ENCODE results near the gene TMEM123.

The TMEM123 gene

GRCh38 chr11:102470251-102470650, 17.7 kb upstream of the TMEM123 start:
- DNase-seq, result no peak

- no peak for DNase-seq
Observed at GRCh38 chr11:102469196-102469821, 16.7 kb upstream of the TMEM123 start.

DNA sequence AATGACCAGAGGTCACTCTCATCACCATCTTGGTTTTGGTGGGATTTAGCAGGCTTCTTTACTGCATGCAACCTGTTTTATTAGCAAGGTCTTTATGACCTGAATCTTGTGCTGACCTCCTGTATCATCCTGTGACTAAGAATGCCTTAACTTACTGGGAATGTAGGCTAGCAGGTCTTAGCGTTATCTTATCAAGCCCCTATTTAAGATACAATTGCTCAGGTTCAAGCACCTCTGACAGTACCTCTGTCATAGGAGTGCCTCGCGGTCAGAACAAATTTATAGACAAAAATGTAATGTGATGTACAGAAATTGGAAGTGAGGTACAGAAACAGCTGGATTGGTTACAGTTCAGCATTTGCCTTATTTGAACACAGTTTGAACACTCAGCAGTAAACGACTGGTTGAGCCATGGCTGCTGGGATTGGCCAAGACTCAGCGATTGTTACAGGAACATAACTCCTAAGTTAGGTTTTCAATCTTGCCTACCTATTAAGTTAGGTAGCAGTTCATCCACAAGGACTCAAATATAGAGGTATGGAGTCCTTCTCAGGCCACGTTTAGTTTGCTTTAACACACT, 16.1 kb upstream of the TMEM123 start:
- DNase-seq, result no peak

GRCh38 chr11:102467853-102468580, 15.5 kb upstream of the TMEM123 start:
- no peak for DNase-seq

- no peak for DNase-seq
Observed at GRCh38 chr11:102467080-102467708, 14.6 kb upstream of the TMEM123 start.

DNA sequence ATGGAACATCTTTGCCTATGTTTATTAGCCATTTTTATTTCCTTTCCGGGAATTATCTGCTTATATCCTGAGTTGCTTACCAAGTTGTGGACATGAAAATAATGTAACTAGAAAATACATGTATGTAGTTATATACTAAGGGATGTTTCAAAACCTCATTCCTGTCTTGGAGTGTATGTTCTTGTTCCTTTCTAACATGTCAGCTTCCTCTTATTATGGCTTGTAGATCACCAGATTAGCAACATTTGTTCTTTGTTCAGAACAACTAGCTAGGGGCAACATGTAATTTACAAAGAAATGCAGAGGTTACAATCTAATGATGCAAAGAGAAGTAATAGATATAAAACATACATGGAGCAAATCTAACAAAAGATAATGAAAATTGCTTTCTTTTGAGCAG, 13.1 kb upstream of the TMEM123 start:
- DNase-seq, result no peak

DNA sequence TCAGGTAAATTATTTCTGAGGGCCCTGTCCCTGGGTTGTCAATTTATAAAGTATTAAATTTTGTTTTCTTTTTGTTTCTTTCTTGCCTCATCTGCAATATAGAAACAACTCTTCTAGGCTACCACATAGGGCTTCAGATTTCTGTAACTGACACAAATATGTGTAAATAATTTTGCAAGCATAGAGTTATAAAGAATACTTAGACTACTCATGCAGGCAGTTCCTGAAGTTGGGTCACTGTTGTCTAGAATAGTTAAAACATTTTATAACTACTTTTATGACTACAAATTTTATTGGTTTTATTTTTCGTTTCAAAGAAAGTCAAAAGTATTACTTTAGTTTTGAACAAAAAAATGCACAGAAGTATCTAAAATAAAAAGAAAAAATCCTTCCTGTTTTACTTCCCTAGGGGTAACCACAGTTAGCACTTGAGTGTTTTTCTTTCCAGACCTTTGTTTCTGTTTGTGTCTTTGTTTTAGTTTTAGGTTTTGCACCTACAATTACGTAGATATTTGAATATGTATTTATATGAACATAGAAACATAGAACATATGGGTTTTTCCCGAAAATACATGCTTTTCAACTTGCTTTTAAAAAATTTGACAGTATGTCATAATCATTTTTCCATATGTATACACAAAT, 12.4 kb upstream of the TMEM123 start:
- DNase-seq, result no peak

DNA sequence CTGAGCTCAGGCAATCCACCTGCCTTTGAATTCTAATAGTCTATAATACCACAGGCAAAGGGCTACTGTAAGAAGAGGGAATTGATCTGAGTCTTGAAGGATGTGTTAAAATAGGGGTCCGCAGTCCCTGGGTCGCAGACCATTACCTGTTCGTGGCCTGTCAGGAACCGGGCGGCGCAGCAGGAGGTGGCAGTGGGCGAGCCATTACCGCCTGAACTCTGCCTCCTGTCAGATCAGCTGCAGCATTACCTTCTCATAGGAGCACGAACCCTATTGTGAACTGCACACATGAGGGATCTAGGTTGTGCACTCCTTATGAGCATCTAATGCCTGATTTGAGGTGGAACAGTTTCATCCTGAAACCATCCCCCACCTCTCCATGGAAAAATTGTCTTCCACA, 11.5 kb upstream of the TMEM123 start:
- no peak for DNase-seq

DNA sequence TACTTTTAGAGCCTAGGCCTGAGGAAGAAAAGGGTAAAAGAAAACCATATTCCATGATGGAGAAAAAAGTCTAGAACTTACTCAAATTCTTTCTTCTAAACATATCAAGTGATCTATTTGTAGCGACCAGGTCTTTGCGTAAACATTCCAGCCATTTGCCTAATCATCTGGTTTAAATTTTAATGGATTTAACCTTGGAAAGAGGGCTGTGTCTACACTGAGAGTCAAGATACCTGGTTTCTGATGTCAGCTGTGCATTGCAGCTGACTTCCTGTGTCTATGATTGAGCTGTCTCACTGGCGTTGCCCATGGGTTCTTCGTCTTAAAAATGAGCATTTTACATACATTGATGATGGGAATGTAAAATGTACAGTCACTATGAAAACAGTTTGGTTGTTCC, 10.0 kb upstream of the TMEM123 start:
- no peak for DNase-seq

DNA sequence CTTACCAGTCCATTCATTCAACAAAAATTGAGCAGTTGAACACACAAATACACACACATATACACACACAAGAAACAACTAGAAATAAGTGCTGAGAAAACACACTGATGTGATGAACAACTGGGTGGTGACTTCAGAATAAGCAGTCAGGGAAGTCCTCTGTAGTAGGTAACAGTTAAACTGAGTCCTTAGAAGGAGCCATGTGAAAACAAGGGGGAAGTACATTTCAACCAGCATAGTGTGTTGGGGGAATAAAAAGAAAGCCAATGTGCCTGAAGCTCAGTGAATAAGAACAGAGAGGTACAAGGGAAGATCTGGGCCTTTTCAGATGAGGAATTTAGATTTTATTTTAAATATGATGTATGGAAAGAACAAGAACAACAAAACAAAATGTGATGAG, 6.8 kb upstream of the TMEM123 start:
- DNase-seq, result no peak

DNA sequence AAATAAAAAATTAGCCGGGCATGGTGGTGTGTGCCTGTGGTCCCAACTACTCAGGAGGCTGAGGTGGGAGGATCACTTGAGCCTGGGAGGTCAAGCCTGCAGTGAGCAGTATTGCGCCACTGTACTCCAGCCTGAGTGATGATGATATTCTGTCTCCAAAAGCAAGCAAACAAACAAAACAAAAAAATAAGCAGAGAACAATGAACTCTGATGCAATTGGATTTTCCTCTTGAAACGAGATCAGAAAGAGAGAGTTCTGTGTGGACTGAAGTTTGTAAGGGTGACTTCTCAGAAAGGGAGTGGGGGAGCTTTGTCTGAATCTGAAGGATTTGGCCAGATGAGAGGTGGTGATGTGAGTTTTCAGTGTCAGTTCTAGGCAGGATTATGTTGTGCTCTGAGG, 6.0 kb upstream of the TMEM123 start:
- no peak for DNase-seq

DNA sequence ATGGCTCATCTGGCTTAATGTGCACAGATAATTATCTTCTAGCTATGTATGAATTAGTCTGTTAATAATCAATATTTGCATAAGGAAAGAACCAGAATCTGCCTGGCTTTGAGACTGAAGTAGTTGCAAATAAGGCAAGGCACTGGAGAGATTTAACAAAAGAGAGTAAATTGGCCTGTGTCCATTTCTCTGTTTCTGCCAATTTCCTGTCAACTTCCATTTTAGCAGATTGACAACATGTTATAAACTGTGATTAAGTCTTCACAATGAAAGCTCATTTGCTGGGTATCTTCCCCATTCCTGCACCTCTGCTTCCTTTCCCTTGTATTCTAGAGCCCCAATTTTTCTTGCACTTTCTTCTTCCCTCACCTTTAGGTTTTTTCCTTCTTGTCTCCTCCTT, 5.3 kb upstream of the TMEM123 start:
- DNase-seq, result no peak

- no peak for DNase-seq
Observed at GRCh38 chr11:102457056-102457677, 4.6 kb upstream of the TMEM123 start.

GRCh38 chr11:102456381-102456780, 3.8 kb upstream of the TMEM123 start:
- no peak for DNase-seq

GRCh38 chr11:102453921-102454320, 1.4 kb upstream of the TMEM123 start:
- no peak for DNase-seq

GRCh38 chr11:102453302-102453695, 734 bp upstream of the TMEM123 start:
- DNase-seq, result peak; percentile 54

DNA sequence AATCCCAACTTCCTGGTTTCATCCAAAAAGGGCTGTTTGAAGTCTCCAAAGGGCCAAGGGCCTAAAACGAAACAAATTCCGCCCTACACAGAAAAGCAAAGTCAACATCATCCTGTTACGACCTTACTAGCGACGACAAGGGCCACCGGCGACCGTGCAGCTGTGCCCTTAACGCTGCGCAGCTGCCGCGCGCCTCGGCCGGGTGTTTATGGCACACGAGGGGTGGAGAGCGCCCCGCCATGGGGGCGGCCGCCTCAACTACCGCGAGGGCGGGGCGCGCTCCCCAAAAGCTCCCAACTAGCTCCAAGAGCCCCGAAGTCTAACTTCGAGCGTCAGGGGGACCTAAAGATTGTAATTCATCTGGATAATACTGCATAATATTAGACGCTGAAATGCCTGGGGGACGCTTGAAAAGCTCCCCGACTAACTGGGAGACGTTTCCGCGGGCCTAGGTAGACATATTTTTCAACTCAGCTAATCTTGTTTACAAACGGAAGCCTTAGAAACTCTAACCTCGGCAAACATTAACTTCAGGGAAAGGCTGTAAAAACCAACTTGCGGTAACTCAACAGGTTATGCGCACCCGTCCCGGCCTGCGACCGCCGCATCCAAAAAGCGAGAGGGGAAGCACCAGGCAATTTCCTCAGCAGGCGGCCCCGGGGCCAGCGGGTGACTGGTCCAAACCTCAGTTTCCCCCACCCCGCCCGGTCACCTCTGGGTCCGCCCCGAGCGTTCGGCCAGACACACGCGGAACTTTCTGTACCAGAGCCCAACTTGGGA, 694 bp downstream of the TMEM123 start:
- DNase-seq, result peak; percentile 75

GRCh38 chr11:102451041-102451680, 1.4 kb downstream of the TMEM123 start:
- DNase-seq, result no peak

- DNase-seq, result peak; percentile 28
Observed at GRCh38 chr11:102449651-102450570, 2.7 kb downstream of the TMEM123 start.

GRCh38 chr11:102448869-102449224, 3.7 kb downstream of the TMEM123 start:
- DNase-seq, result no peak
